Neural cell (in vitro differentiated cells): Measurements from ENCODE around the gene XXYLT1. TPM values are rescaled to one million over a fixed set of nuclear protein-coding genes. Genes with fewer than 3 reads are reported as not detected.

Experiments used
- H2AFZ ChIP-seq: fragments of 200-600, 300-800 bp; sonication (generic), shearing (Covaris generic); 2 replicates; pipeline ENCODE4 v1.6.0; 2014; ENCODE audit warnings: low read depth, mild to moderate bottlenecking, antibody characterized with exemption, low read length, moderate library complexity
- H3F3A ChIP-seq: fragments of 200-600 bp; shearing (Covaris generic); 2 replicates; pipeline ENCODE4 v1.6.1; 2016; ENCODE audit warnings: mild to moderate bottlenecking, moderate library complexity, mixed read lengths, antibody characterized with exemption, low read length; ENCODE audit not compliant: insufficient read depth, poor library complexity, severe bottlenecking
- H3K27ac ChIP-seq: fragments of 200-600, 300-800 bp; sonication (generic), shearing (Covaris generic); 2 replicates; pipeline ENCODE4 v1.5.1; 2014; ENCODE audit warnings: mild to moderate bottlenecking, low read length, moderate library complexity
- H3K27me3 ChIP-seq: fragments of 300-800, 200-600 bp; sonication (generic), shearing (Covaris generic); 2 replicates; pipeline ENCODE4 v1.6.0; 2014; ENCODE audit warnings: mild to moderate bottlenecking, low read depth, low read length, moderate library complexity; ENCODE audit not compliant: insufficient read depth
- H3K36me3 ChIP-seq: fragments of 300-800, 200-600 bp; sonication (generic), shearing (Covaris generic); 2 replicates; pipeline ENCODE4 v1.5.1; 2014; ENCODE audit warnings: mild to moderate bottlenecking, antibody characterized with exemption, low read length, moderate library complexity; ENCODE audit not compliant: insufficient read depth
- H3K4me2 ChIP-seq: fragments of 300-800, 200-600 bp; sonication (generic), shearing (Covaris generic); 2 replicates; pipeline ENCODE4 v1.6.0; 2014; ENCODE audit warnings: mild to moderate bottlenecking, low read length
- H3K4me3 ChIP-seq: fragments of 300-800, 200-600 bp; sonication (generic), shearing (Covaris generic); 2 replicates; pipeline ENCODE4 v1.5.1; 2014; ENCODE audit warnings: mild to moderate bottlenecking, low read length, moderate library complexity
- H3K79me2 ChIP-seq: fragments of 200-600 bp; shearing (Covaris generic); replicated peaks from 2 replicates; pipeline ENCODE4 v1.6.0; 2014; ENCODE audit warnings: mild to moderate bottlenecking, low read length, moderate library complexity; ENCODE audit not compliant: insufficient read depth
- H3K9ac ChIP-seq: fragments of 300-800, 200-600 bp; sonication (generic), shearing (Covaris generic); 2 replicates; pipeline ENCODE4 v1.6.1; 2016; ENCODE audit warnings: mild to moderate bottlenecking, low read length, mixed read lengths
- H3K9me2 ChIP-seq: fragments of 200-600 bp; shearing (Covaris generic); 2 replicates; pipeline ENCODE4 v1.6.1; 2016; ENCODE audit warnings: mild to moderate bottlenecking, low read length, mixed read lengths; ENCODE audit not compliant: insufficient read depth
- H3K9me3 ChIP-seq: fragments of 200-600, 300-800 bp; sonication (generic), shearing (Covaris generic); 2 replicates; pipeline ENCODE4 v1.6.1; 2016; ENCODE audit warnings: mild to moderate bottlenecking, mixed run types, low read length, moderate library complexity, mixed read lengths
- H4K20me1 ChIP-seq: fragments of 200-600 bp; shearing (Covaris generic); 2 replicates; pipeline ENCODE4 v1.6.1; 2016; ENCODE audit warnings: mild to moderate bottlenecking, mixed run types; ENCODE audit not compliant: insufficient read depth
- CTCF ChIP-seq: fragments of 450-650 bp; IDR thresholded peaks from 2 replicates; pipeline ENCODE4 v1.5.1; 2014; ENCODE audit warnings: antibody characterized with exemption, mild to moderate bottlenecking, moderate library complexity; ENCODE audit not compliant: poor library complexity, severe bottlenecking
- EP300 ChIP-seq: fragments of 450-650 bp; conservative IDR thresholded peaks from 2 replicates; pipeline ENCODE4 v1.6.1; 2014; ENCODE audit warnings: antibody characterized with exemption, mild to moderate bottlenecking, moderate library complexity; ENCODE audit not compliant: poor library complexity, severe bottlenecking
- EZH2 ChIP-seq: fragments of 200-600, 300-800 bp; shearing (Covaris generic), sonication (generic); IDR thresholded peaks from 2 replicates; pipeline ENCODE4 v1.6.1; 2014; ENCODE audit warnings: antibody characterized with exemption, low read length, borderline replicate concordance, mild to moderate bottlenecking; ENCODE audit not compliant: insufficient read depth, poor library complexity, severe bottlenecking
- MXI1 ChIP-seq: fragments of 450-650 bp; conservative IDR thresholded peaks from 2 replicates; pipeline ENCODE4 v1.6.1; 2014; ENCODE audit warnings: antibody characterized with exemption, mild to moderate bottlenecking; ENCODE audit not compliant: poor library complexity, severe bottlenecking
- POLR2AphosphoS5 ChIP-seq: IDR thresholded peaks from 2 replicates; pipeline ENCODE4 v1.6.1; 2012
- RAD21 ChIP-seq: fragments of 450-650 bp; conservative IDR thresholded peaks from 2 replicates; pipeline ENCODE4 v1.6.1; 2014; ENCODE audit warnings: antibody characterized with exemption, mild to moderate bottlenecking, moderate library complexity
- REST ChIP-seq: IDR thresholded peaks from 2 replicates; pipeline ENCODE4 v1.6.1; 2012; ENCODE audit warnings: borderline replicate concordance
- SMC3 ChIP-seq: fragments of 450-650 bp; conservative IDR thresholded peaks from 2 replicates; pipeline ENCODE4 v1.6.1; 2014; ENCODE audit warnings: antibody characterized with exemption, mild to moderate bottlenecking, moderate library complexity; ENCODE audit not compliant: poor library complexity
- TAF1 ChIP-seq: IDR thresholded peaks from 2 replicates; pipeline ENCODE4 v1.6.1; 2012; ENCODE audit warnings: low read depth
- polyA plus RNA-seq: library from polyadenylated mRNA; depleted of rRNA; stranded (reverse); fragments of >200 nt; gene quantifications from 2 replicates; pipeline ENCODE4 v1.2.3, GENCODE V29; 2014

Gene XXYLT1
- polyA plus RNA-seq, 1 donor from 2014 or later = 25.4 TPM

- H3K9me2 ChIP-seq = no peaks in the 10 kb centered on the region
- no peaks in the 10 kb centered on the region for H3K79me2 ChIP-seq
- H3K36me3 ChIP-seq = no peaks in the 10 kb centered on the region
- no peak overlapping the region for H3K4me3 ChIP-seq
- no peak overlapping the region for H2AFZ ChIP-seq
- H3K9ac ChIP-seq = no peak overlapping the region
- H3K27me3 ChIP-seq = no peaks in the 10 kb centered on the region
- no peaks in the 10 kb centered on the region for H3K9me3 ChIP-seq
- no peaks in the 10 kb centered on the region for H3F3A ChIP-seq
- TF ChIP-seq EP300 = no peak
- TF ChIP-seq EZH2 = no peak
- no peak for TF ChIP-seq POLR2AphosphoS5
- no peak for TF ChIP-seq SMC3
- TF ChIP-seq TAF1 = no peak
- TF ChIP-seq RAD21 = no peak
- no peak for TF ChIP-seq REST
- TF ChIP-seq CTCF = no peak
- TF ChIP-seq MXI1 = no peak
- H4K20me1 ChIP-seq = no peaks in the 10 kb centered on the region
- no peak overlapping the region for H3K27ac ChIP-seq
- no peak overlapping the region for H3K4me2 ChIP-seq
These were observed 228.9 kb downstream of the XXYLT1 start for GRCh38 chr3:195041871-195042742.

- no peaks in the 10 kb centered on the region for H3K79me2 ChIP-seq
- H3K9me3 ChIP-seq = no peaks in the 10 kb centered on the region
- no peak overlapping the region for H3K4me2 ChIP-seq
- no peak overlapping the region for H3K4me3 ChIP-seq
- no peak overlapping the region for H3K27ac ChIP-seq
- H4K20me1 ChIP-seq = no peaks in the 10 kb centered on the region
- no peaks in the 10 kb centered on the region for H3K36me3 ChIP-seq
- H3F3A ChIP-seq = no peaks in the 10 kb centered on the region
- H3K9ac ChIP-seq = no peak overlapping the region
- H3K9me2 ChIP-seq = no peaks in the 10 kb centered on the region
- no peak overlapping the region for H2AFZ ChIP-seq
- no peaks in the 10 kb centered on the region for H3K27me3 ChIP-seq
- TF ChIP-seq MXI1 (no peak), CTCF (no peak), EZH2 (no peak), EP300 (no peak), SMC3 (no peak), REST (no peak), RAD21 (no peak), TAF1 (no peak)
These were observed 230.0 kb downstream of the XXYLT1 start for GRCh38 chr3:195040773-195041520.
